ENCODE measurements around the gene PTPRU.
"Not testable (repeated sequence)": the region's sequence is repeated elsewhere in the genome, so short reads cannot be mapped to it uniquely, and the experiment has no call there.

Gene PTPRU

GRCh38 chr1:29290414-29290985, 54.2 kb downstream of the PTPRU start:
- no peak for DNase-seq (ENCODE audit: low read depth)

- no peak for DNase-seq (ENCODE audit: low read depth)
Observed at GRCh38 chr1:29291756-29292155, 55.4 kb downstream of the PTPRU start.

- DNase-seq (ENCODE audit: low read depth): no peak
Observed at GRCh38 chr1:29292344-29292743, 56.0 kb downstream of the PTPRU start.

GRCh38 chr1:29297450-29297849, 61.1 kb downstream of the PTPRU start:
- no peak for DNase-seq (ENCODE audit: low read depth)

GRCh38 chr1:29298246-29298645, 61.9 kb downstream of the PTPRU start:
- no peak for DNase-seq (ENCODE audit: low read depth)

GRCh38 chr1:29299446-29299845, 63.1 kb downstream of the PTPRU start:
- no peak for DNase-seq (ENCODE audit: low read depth)

GRCh38 chr1:29301732-29302131, 65.4 kb downstream of the PTPRU start:
- not testable (repeated sequence) for DNase-seq (ENCODE audit: low read depth)

GRCh38 chr1:29303201-29304024, 67.1 kb downstream of the PTPRU start:
- DNase-seq (ENCODE audit: low read depth): no peak

GRCh38 chr1:29304025-29304684, 67.8 kb downstream of the PTPRU start:
- no peak for DNase-seq (ENCODE audit: low read depth)

GRCh38 chr1:29305943-29306342, 69.6 kb downstream of the PTPRU start:
- DNase-seq (ENCODE audit: low read depth): no peak

- DNase-seq (ENCODE audit: low read depth): no peak
Observed at GRCh38 chr1:29306471-29307140, 70.3 kb downstream of the PTPRU start.

GRCh38 chr1:29309075-29309474, 72.8 kb downstream of the PTPRU start:
- DNase-seq (ENCODE audit: low read depth): no peak

GRCh38 chr1:29309621-29310020, 73.3 kb downstream of the PTPRU start:
- DNase-seq (ENCODE audit: low read depth): no peak

- DNase-seq (ENCODE audit: low read depth): no peak
Observed at GRCh38 chr1:29310616-29311180, 74.4 kb downstream of the PTPRU start.

GRCh38 chr1:29311352-29312030, 75.2 kb downstream of the PTPRU start:
- no peak for DNase-seq (ENCODE audit: low read depth)

- no peak for DNase-seq (ENCODE audit: low read depth)
Observed at GRCh38 chr1:29312469-29313461, 76.4 kb downstream of the PTPRU start.

GRCh38 chr1:29314685-29315084, 78.4 kb downstream of the PTPRU start:
- not testable (repeated sequence) for DNase-seq (ENCODE audit: low read depth)

GRCh38 chr1:29315262-29315661, 78.9 kb downstream of the PTPRU start:
- no peak for DNase-seq (ENCODE audit: low read depth)

GRCh38 chr1:29315876-29316275, 79.6 kb downstream of the PTPRU start:
- DNase-seq (ENCODE audit: low read depth): no peak

All from stromal cell of bone marrow (primary cell).